GM19238 (cell line): Measurements from ENCODE around the gene RPL19.
"Not testable (repeated sequence)": the region's sequence is repeated elsewhere in the genome, so short reads cannot be mapped to it uniquely, and the experiment has no call there.

Experiments
- DNase-seq: peaks from one replicate; pipeline ENCODE4 v3.0.0; 2011; ENCODE audit warnings: low spot score; ENCODE audit not compliant: insufficient read length

Gene RPL19

DNA sequence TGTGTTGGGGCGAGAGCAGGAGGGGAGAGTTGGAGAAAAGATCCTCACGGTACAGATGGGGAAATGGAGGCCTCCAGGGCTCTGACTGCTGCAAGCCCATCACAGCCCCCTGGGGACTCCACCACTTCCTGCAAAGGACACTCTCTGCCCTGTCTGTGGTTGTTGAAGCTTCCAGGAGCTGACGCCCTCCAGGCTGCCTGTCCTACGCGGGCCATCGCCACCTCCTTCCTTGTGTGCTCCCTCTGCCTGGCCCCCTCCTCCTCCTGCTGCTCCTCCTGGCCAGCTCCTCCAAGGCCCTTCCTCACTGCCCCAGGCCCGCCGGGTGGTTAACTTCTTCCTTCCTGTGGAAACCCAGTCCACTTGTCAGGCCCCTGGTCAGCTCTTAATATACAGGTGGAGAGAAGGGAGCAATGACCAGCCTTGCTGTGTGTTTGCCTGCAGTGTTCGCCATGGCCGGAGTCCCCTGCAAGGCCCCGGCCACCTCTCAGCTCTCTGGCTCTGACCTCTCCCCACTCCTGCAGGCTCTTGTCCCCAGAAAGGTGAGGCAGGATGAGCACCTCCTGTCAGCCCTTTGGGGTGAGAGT lies 44.0 kb downstream of the RPL19 start:
- DNase-seq, result no peak

DNA sequence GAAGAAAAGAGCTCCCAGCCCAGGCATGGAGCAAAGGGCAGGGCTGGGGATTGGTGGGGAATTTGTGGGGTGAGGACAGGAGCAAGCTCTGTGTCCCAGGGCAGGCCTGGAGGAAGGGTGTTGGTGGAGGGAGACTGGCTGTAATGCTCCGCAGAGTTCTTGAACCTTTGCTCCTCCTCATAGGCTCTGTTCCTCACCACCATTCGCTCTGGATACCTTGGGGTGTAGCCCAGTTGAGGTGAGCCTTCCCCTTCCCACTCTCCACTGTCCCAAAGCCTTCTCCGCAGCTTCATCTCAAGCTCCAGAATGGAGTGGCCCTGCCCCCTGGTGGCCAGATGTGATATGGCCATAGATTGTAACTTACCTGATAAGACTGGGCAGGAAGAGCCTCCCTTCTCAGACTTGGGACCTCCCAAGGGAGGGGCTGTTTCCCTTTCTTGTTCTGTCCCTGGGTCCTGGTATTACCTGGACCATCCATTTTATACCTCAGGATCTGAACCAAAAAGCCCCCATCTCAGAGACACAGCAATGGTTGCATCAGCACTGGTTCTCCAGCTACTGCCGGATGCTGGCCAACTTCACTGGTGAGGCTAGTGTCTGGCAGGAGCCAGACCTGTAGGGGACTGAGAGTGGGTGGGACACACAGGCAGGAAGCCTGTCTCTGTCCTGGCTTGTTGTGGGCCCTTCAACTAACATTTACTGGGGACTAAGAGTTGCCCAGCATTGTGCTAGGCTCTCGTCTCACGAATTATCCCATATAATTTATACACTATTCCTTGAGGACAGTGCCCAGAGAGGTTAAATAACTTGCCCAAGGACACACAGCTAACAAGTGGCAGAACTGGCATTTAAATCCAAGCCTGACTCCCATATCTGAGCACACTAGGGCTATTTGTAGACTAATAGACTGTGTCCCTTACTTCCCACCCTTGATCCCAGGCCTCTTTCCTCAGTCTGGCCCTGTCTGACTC lies 44.8 kb downstream of the RPL19 start:
- DNase-seq, result peak; percentile 72

DNA sequence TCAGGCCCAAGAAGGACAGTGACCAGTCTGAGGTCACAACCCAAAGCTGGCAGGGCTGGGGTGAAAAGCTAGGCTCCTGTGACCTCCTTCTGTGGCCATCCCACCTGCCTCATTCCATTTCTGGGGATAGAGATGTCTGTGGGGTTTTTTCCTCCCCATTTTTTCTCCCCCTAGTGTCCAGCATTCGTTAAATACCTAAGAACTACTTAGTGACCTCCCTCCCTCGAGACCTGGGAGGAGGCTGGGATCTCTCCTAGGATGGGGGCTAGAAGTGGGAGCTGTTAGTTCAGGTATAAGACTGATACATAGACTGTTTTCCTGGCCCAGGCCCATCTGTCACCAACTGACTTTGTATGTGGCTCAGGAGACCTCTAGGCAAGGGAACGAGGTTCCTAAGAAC lies 46.2 kb downstream of the RPL19 start:
- DNase-seq, result no peak

DNA sequence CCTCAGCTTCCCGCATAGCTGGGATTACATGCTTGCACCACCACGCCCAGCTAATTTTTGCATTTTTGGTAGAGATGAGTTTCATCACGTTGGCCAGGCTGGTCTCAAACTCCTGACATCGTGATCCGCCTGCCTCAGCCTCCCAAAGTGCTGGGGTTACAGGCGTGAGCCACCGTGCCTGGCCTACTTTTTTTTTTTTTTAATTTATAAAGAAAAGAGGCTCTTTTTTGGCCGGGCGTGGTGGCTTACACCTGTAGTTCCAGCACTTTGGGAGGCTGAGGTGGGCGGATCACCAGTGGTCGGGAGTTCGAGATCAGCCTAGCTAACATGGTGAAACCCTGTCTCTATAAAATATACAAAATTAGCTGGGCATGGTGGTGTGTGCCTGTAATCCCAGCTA lies 50.0 kb downstream of the RPL19 start:
- not testable (repeated sequence) for DNase-seq

DNA sequence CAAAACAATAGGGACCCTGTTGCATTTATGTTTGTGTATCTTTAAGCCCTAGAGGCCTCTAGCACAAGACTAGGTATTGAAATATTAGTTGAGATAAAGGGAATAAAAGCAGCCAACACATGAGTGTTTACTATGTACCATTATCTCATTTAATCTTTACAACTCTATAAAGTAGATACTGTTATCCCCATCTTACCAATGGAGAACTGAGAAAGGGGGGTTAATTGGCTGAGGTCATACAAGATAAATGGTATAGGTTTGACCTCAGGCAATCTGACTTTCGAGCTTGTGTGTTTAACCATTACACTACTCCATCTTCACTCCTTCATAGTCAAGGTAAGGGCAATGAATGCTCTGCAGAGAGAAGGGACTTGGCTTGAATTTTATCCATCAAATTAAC lies 51.9 kb downstream of the RPL19 start:
- no peak for DNase-seq

DNA sequence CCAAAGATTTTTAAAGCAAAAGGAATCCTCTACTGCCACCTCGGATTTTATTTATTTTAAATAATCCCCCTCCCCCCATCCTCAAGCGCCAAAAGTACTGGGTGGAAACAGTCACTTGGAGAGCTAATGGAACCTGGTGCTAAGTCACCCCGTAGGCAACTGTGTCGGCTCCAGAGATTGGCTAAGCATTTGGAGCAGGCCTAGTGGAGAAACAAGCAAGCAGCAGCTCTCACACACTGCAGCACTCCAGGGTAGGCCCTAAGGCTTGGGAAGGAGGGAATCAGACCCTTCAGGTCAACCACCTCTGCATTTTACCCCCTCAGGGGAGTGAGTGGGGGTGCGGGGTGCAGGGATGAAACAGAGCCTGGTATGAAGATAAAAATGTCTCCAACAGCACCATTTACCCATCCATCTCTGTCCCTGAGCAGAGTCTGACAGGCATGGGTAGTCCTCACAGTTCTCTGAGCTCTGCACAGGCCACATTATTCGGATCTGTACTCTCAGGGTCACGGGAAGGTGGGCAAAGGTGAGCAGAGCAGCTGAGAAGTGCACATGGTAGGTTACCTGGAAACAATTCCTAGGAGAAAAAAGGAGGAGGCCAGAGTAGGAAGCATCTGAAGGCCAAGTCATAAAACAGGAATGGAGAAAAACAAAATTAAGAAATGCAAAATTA lies 52.8 kb downstream of the RPL19 start:
- DNase-seq, result no peak
